Glutamatergic neuron (in vitro differentiated cells): ENCODE results near the gene VASH1. TPM values are rescaled to one million over a fixed set of nuclear protein-coding genes. Genes with fewer than 3 reads are reported as not detected.

ENCODE experiments used
- DNase-seq: peaks from one replicate; pipeline ENCODE4 v3.0.0; 2022
- H3K27ac Mint-ChIP-seq: one replicate; pipeline ENCODE4 v1.8.0; 2020; ENCODE audit warnings: mild to moderate bottlenecking, mixed read lengths, inconsistent platforms; ENCODE audit not compliant: unreplicated experiment
- H3K27me3 Mint-ChIP-seq: one replicate; pipeline ENCODE4 v1.8.0; 2020; ENCODE audit warnings: mild to moderate bottlenecking, moderate library complexity, mixed read lengths, inconsistent platforms; ENCODE audit not compliant: unreplicated experiment
- H3K36me3 Mint-ChIP-seq: one replicate; pipeline ENCODE4 v1.8.0; 2020; ENCODE audit warnings: mild to moderate bottlenecking, mixed read lengths, inconsistent platforms; ENCODE audit not compliant: unreplicated experiment
- H3K4me1 Mint-ChIP-seq: one replicate; pipeline ENCODE4 v1.8.0; 2020; ENCODE audit warnings: mild to moderate bottlenecking, low read depth, mixed read lengths, inconsistent platforms; ENCODE audit not compliant: unreplicated experiment
- H3K4me3 Mint-ChIP-seq: one replicate; pipeline ENCODE4 v1.8.0; 2020; ENCODE audit warnings: mild to moderate bottlenecking, mixed read lengths, inconsistent platforms; ENCODE audit not compliant: unreplicated experiment
- H3K9me3 Mint-ChIP-seq: one replicate; pipeline ENCODE4 v1.8.0; 2020; ENCODE audit warnings: mild to moderate bottlenecking, moderate library complexity, mixed read lengths, inconsistent platforms; ENCODE audit not compliant: unreplicated experiment
- CTCF ChIP-seq: fragments of 200-600 bp; sonication (generic); IDR thresholded peaks from one replicate; pipeline ENCODE4 v1.5.0; 2021; ENCODE audit not compliant: partially characterized antibody, unreplicated experiment
- total RNA-seq: library from RNA; stranded (reverse); fragmentation: NEBNext Ultra II Directional; extraction: Animal tissue kit (Norgen Biotek cat#: 25700); gene quantifications from one replicate; pipeline ENCODE4 v1.2.1, GENCODE V29; 2021; ENCODE audit not compliant: unreplicated experiment

The VASH1 gene
- total RNA-seq, 1 donor from 2014 or later: 149 TPM

DNA sequence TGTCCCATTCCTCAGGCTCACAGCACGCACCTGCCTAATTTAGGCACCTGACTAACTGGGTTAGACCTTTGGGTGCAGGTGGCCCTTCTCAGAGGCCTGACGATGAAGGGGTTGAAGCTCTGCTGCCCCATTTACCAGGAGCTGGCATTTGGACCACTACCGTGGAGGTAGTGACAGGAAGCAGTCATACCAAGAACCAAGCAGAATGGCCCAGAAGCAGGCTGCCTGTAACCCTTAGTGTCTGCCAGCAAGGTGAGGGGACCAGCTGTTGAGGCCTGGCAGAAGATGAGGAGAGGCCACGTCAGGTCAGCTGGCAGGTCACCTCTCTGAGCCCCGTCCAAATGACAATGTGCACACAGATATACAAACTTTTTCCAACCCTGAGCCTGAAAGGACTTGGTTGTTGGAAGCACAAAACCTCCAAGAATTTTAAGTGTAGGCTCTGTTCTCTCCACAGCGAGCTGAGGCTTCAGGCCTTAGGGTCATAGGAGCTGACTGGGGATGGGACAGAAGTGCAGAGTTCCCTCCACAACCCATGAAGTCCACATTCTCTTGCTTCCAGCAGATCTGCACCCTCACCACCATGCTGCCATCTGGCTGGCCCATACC, 23.1 kb downstream of the VASH1 start:
- TF ChIP-seq CTCF: no peak
- Mint-ChIP-seq H3K27ac (peak overlapping the region; percentile 55), H3K4me1 (peaks cover 28% of the 10 kb centered on the region), H3K9me3 (peaks cover 4% of the 10 kb centered on the region), H3K4me3 (no peak overlapping the region), H3K27me3 (peaks cover 10% of the 10 kb centered on the region), H3K36me3 (no peaks in the 10 kb centered on the region)
- no peak for DNase-seq

DNA sequence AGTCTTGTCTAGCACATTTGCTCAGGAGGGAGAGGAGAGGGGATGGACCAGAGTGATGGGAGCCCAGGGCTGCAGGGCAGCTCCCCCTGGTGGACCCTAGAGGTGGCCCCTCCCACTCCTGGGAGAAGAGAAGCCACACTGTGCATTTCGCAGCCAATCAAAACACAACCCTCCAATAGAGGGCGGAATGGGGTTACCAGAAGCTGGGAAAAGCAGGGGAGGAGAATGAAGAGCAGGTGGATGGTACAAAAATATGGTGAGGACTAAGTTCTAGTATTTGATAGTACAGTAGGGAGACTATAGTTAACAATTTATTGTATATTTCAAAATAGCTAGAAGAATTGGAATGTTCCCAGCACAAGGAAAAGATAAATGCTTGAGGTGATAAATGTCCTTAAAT, 23.6 kb downstream of the VASH1 start:
- H3K9me3 Mint-ChIP-seq: peaks cover 4% of the 10 kb centered on the region
- H3K27me3 Mint-ChIP-seq: peaks cover 10% of the 10 kb centered on the region
- H3K4me1 Mint-ChIP-seq: peaks cover 27% of the 10 kb centered on the region
- peak; percentile 87 for DNase-seq
- H3K27ac Mint-ChIP-seq: peak overlapping the region; percentile 55
- H3K36me3 Mint-ChIP-seq: no peaks in the 10 kb centered on the region
- peak; percentile 80 for TF ChIP-seq CTCF
- no peak overlapping the region for H3K4me3 Mint-ChIP-seq

DNA sequence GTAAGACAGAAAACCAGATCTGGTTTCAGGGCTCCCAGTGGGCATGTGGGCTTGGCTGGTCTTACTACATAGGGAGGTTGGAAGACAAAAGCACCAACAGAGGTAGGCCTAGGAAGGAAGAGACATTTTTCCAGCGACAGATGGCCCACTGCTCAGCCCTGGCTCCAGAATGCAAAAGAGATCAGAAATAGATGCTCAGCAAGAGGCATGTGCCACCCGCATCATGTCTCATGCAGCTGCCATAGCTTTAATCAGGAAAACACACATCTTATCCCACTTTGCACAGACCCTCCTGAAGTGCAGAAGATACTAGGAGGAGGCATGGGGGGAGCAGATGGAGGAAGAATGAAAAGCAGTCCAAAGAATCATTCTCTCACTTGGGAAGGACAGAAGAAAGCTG, 25.3 kb downstream of the VASH1 start:
- H3K27ac Mint-ChIP-seq: no peak overlapping the region
- TF ChIP-seq CTCF: no peak
- DNase-seq: no peak
- peaks cover 18% of the 10 kb centered on the region for H3K4me1 Mint-ChIP-seq
- peaks cover 8% of the 10 kb centered on the region for H3K27me3 Mint-ChIP-seq
- no peak overlapping the region for H3K4me3 Mint-ChIP-seq
- H3K9me3 Mint-ChIP-seq: peaks cover 4% of the 10 kb centered on the region
- peaks cover 4% of the 10 kb centered on the region for H3K36me3 Mint-ChIP-seq

- Mint-ChIP-seq H3K27ac (no peak overlapping the region), H3K36me3 (peaks cover 4% of the 10 kb centered on the region), H3K27me3 (no peaks in the 10 kb centered on the region), H3K4me3 (no peak overlapping the region), H3K4me1 (no peaks in the 10 kb centered on the region), H3K9me3 (no peaks in the 10 kb centered on the region)
- DNase-seq: no peak
- TF ChIP-seq CTCF: no peak
Observed at GRCh38 chr14:76792422-76792821, 31.2 kb downstream of the VASH1 start.

DNA sequence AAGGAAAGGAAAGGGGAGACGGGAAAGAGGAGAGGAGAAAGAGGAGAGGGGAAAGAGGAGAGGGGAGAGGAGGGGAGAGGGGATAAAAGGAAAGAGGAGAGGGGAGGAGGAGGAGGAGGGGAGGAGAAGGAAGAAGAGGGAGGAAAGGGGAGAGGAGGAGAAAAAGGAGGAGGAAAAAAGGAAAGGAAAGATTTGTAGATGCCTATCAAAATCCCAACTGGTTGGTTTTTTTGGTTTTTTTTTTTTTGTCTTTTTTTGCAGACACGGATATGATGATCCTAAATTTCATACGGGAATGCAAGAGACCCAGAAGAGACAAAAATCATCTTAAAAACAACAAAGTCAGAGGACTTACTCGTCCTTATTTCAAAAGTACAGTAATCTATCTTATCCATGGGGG, 32.1 kb downstream of the VASH1 start:
- no peak for DNase-seq
- Mint-ChIP-seq H3K27ac (no peak overlapping the region), H3K9me3 (no peaks in the 10 kb centered on the region), H3K36me3 (peaks cover 4% of the 10 kb centered on the region), H3K27me3 (peaks cover 3% of the 10 kb centered on the region), H3K4me1 (no peaks in the 10 kb centered on the region), H3K4me3 (no peak overlapping the region)
- TF ChIP-seq CTCF: no peak
